ENCODE results near the gene CORO2A.

GRCh38 chr9:98186236-98186635, 6.2 kb downstream of the CORO2A start:
- TF ChIP-seq CTCF (IDR thresholded peaks at IDR 0.05 in 2 of 3, conservative IDR thresholded peaks at IDR 0.05 in 1 of 3; ENCODE audit: control insufficient read depth in 2 of 3, extremely low read depth in 1 of 3, insufficient read depth in 1 of 3, low read depth in 3 of 3, low read length in 3 of 3) = no peak
- TF ChIP-seq YY1 (IDR thresholded peaks at IDR 0.05; ENCODE audit: low read depth, low read length) = no peak
- no peak for TF ChIP-seq MTA3 (IDR thresholded peaks at IDR 0.05; ENCODE audit: borderline replicate concordance, low read length)
- TF ChIP-seq IKZF1 (conservative IDR thresholded peaks at IDR 0.05) = no peak
